K562 (cell line): ENCODE data around the gene CDC25B. TPM values are rescaled to one million over a fixed set of nuclear protein-coding genes. Genes with fewer than 3 reads are reported as not detected.

Source experiments
- AFF1 ChIP-seq, 2 experiments: fragments of 450-650 bp; IDR thresholded peaks; 2 replicates each; pipeline ENCODE4 v1.6.1; 2018; ENCODE audit warnings: mild to moderate bottlenecking in 2 of 2, low read depth in 1 of 2; ENCODE audit not compliant: partially characterized antibody in 2 of 2
- HNRNPK ChIP-seq: fragments of 200-400 bp; formaldehyde crosslinking; IDR thresholded peaks from one replicate; pipeline ENCODE4 v1.6.1; 2018; ENCODE audit warnings: mild to moderate bottlenecking, low read depth, low read length; ENCODE audit not compliant: poor library complexity, severe bottlenecking
- TCF3 ChIP-seq: sonication (generic); formaldehyde crosslinking; IDR thresholded peaks from 2 replicates; pipeline ENCODE4 v1.4.0; 2020; ENCODE audit warnings: mild to moderate bottlenecking, missing genetic modification reagents
- YY1 ChIP-seq, 3 experiments: IDR thresholded peaks; 2 replicates each; pipeline ENCODE4 v1.6.1; 2011; ENCODE audit warnings: low read length in 2 of 3, mild to moderate bottlenecking in 2 of 3, moderate library complexity in 2 of 3, borderline replicate concordance in 1 of 3, control low read depth in 1 of 3, low read depth in 1 of 3; ENCODE audit not compliant: insufficient read depth in 3 of 3, insufficient replicate concordance in 2 of 3, control insufficient read depth in 1 of 3, insufficient read length in 1 of 3; ENCODE audit errors: extremely low read depth in 1 of 3
- ZFP91 ChIP-seq: sonication (generic); formaldehyde crosslinking; IDR thresholded peaks from 2 replicates; pipeline ENCODE4 v1.8.0; 2022; ENCODE audit warnings: mild to moderate bottlenecking, missing genetic modification reagents
- polyA plus RNA-seq, 8 experiments: library from polyadenylated mRNA; depleted of rRNA in 4 of 8; stranded (reverse) in 5 of 8; unstranded in 3 of 8; fragments of >200 nt; fragmentation: Nextera tagmentation in 2 of 8; fragmentation: Illumina TruSeq in 1 of 8; extraction: Ambion mirVana in 2 of 8; extraction: Trizol in 1 of 8; gene quantifications; 2 replicates each; pipeline versions ENCODE4 v1.2.1 to v1.2.3, GENCODE V29; 2011 to 2014; ENCODE audit warnings: inconsistent platforms in 1 of 8, missing spikeins in 1 of 8
- total RNA-seq, 7 experiments: library from RNA; depleted of rRNA in 6 of 7; stranded (reverse); fragments of >200 nt in 6 of 7; fragmentation: Illumina TruSeq in 2 of 7; extraction: Trizol in 2 of 7; gene quantifications; 2 replicates each; pipeline versions ENCODE4 v1.2.1 to v1.2.3, GENCODE V29; 2011 to 2021; ENCODE audit warnings: low replicate concordance in 1 of 7
- TF ChIP-seq, protein P1 (sequence below): fragments of 450-650 bp; formaldehyde crosslinking; IDR thresholded peaks from 2 replicates; pipeline ENCODE4 v1.4.0; 2020; ENCODE audit warnings: mild to moderate bottlenecking
- TF ChIP-seq, protein P2 (sequence below), 2 experiments: fragments of 450-650 bp; conservative IDR thresholded peaks; 2 replicates each; pipeline ENCODE4 v1.6.1; 2017; ENCODE audit warnings: mild to moderate bottlenecking in 2 of 2, moderate library complexity in 2 of 2
- TF ChIP-seq, protein P3 (sequence below): fragments of 150-350 bp; conservative IDR thresholded peaks from 2 replicates; pipeline ENCODE4 v1.6.1; 2014; ENCODE audit warnings: low read length

The CDC25B gene
- total and polyA plus RNA-seq, 9 of the 15 experiments (the other 6 are each of a cell fraction or from before 2014, with no cell fraction given), result 2.3 to 35.7 (median 9.5) TPM

DNA sequence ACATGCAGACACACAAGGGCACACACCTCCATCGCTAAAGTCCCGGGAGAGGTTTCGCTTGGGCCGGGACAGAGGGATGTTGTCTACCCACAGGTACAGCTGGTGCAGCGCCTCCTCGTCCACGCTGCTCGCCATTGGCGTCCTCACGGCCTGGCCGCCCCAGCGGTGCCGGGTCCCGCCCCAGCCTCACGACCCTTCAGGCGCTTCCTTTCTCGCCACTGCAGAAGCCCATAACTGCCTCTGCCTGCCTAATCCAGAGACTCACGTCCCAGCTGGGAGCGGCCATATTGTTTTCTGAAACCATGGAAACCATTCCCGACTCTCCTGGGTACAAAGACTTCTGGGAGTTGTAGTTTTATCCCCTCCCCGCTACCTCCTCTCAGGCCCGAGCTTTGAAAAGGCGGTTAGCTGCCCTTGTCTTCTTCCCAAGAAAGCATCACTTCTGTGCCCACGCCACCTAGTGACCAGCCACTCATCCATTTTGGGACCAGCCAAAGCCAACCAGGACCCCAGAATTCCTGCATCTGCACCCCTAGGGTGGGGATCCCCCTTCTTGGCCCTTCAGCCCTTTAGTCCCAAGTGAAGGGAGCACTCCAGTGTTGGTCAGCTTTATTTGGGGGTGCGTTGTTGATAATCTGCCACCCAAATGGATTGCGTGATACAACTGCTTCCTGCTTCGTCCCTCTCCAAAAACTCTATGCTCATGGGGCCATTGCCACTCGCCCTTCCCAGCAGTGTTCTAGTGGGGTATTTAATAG is 14.8 kb upstream of the CDC25B start, which contains the start of gene SPEF1 (continued):
- TF ChIP-seq AFF1 (IDR thresholded peaks at IDR 0.05; ENCODE audit: low read depth in 1 of 2, partially characterized antibody in 2 of 2), result peak in 1 of 2 experiments; percentile 92
- TF ChIP-seq, protein P1, sequence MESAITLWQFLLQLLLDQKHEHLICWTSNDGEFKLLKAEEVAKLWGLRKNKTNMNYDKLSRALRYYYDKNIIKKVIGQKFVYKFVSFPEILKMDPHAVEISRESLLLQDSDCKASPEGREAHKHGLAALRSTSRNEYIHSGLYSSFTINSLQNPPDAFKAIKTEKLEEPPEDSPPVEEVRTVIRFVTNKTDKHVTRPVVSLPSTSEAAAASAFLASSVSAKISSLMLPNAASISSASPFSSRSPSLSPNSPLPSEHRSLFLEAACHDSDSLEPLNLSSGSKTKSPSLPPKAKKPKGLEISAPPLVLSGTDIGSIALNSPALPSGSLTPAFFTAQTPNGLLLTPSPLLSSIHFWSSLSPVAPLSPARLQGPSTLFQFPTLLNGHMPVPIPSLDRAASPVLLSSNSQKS (CRISPR knock-in tag), result no peak
- no peak for TF ChIP-seq ZFP91 (CRISPR knock-in tag)
- TF ChIP-seq HNRNPK, result no peak
- TF ChIP-seq, protein P2, sequence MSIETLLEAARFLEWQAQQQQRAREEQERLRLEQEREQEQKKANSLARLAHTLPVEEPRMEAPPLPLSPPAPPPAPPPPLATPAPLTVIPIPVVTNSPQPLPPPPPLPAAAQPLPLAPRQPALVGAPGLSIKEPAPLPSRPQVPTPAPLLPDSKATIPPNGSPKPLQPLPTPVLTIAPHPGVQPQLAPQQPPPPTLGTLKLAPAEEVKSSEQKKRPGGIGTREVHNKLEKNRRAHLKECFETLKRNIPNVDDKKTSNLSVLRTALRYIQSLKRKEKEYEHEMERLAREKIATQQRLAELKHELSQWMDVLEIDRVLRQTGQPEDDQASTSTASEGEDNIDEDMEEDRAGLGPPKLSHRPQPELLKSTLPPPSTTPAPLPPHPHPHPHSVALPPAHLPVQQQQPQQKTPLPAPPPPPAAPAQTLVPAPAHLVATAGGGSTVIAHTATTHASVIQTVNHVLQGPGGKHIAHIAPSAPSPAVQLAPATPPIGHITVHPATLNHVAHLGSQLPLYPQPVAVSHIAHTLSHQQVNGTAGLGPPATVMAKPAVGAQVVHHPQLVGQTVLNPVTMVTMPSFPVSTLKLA (conservative IDR thresholded peaks at IDR 0.05), result peak in 1 of 2 experiments; percentile 62; a peak in 1 of 4 replicates
- no peak for TF ChIP-seq TCF3 (CRISPR knock-in tag)
- peak; percentile 88 to 99 (median 93) for TF ChIP-seq YY1 (IDR thresholded peaks at IDR 0.05; ENCODE audit: borderline replicate concordance in 1 of 3, control insufficient read depth in 1 of 3, extremely low read depth in 1 of 3, insufficient read depth in 3 of 3, insufficient read length in 1 of 3, insufficient replicate concordance in 2 of 3, low read depth in 1 of 3, low read length in 2 of 3)
- TF ChIP-seq, protein P3, sequence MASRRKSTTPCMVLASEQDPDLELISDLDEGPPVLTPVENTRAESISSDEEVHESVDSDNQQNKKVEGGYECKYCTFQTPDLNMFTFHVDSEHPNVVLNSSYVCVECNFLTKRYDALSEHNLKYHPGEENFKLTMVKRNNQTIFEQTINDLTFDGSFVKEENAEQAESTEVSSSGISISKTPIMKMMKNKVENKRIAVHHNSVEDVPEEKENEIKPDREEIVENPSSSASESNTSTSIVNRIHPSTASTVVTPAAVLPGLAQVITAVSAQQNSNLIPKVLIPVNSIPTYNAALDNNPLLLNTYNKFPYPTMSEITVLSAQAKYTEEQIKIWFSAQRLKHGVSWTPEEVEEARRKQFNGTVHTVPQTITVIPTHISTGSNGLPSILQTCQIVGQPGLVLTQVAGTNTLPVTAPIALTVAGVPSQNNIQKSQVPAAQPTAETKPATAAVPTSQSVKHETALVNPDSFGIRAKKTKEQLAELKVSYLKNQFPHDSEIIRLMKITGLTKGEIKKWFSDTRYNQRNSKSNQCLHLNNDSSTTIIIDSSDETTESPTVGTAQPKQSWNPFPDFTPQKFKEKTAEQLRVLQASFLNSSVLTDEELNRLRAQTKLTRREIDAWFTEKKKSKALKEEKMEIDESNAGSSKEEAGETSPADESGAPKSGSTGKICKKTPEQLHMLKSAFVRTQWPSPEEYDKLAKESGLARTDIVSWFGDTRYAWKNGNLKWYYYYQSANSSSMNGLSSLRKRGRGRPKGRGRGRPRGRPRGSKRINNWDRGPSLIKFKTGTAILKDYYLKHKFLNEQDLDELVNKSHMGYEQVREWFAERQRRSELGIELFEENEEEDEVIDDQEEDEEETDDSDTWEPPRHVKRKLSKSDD, result peak; percentile 94
